ENCODE results near the gene KIF5C.

The KIF5C gene

DNA sequence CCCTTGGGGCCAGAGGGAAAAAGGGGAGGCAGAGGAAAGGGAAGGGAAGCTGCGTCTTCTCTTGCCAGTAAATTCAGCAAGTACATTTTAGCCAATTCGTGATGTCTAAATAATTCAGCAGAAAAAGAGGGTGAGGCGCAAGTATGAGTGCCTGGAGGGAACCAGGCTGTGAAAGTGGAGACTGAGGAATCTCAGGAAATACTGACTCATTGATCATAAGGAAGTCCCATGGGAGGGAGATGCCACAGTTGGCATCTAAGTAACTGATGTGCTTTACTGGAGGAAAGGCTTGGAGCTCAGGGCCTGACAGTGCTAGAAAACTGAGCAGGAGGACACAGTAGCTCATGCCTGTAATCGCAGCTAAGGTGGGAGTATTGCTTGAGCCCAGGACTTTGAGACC is 31.1 kb downstream of the KIF5C start:
- Histone ChIP-seq H3K27me3 (ENCODE audit: insufficient read depth, low read length) (no peaks in the 10 kb centered on the region), H3K9ac (ENCODE audit: low read depth, low read length) (no peak overlapping the region), H3K4me1 (ENCODE audit: insufficient read depth, low read length) (peaks cover 4% of the 10 kb centered on the region), H3K27ac (ENCODE audit: low read depth, low read length) (no peak overlapping the region), H3K36me3 (ENCODE audit: insufficient read depth, low read length) (no peaks in the 10 kb centered on the region), H3K9me3 (ENCODE audit: insufficient read depth, low read depth, low read length) (no peaks in the 10 kb centered on the region), H3K4me3 (ENCODE audit: low read length) (no peak overlapping the region)
- WGBS = 94% methylated on average over 4 of the region's 4 CpGs

DNA sequence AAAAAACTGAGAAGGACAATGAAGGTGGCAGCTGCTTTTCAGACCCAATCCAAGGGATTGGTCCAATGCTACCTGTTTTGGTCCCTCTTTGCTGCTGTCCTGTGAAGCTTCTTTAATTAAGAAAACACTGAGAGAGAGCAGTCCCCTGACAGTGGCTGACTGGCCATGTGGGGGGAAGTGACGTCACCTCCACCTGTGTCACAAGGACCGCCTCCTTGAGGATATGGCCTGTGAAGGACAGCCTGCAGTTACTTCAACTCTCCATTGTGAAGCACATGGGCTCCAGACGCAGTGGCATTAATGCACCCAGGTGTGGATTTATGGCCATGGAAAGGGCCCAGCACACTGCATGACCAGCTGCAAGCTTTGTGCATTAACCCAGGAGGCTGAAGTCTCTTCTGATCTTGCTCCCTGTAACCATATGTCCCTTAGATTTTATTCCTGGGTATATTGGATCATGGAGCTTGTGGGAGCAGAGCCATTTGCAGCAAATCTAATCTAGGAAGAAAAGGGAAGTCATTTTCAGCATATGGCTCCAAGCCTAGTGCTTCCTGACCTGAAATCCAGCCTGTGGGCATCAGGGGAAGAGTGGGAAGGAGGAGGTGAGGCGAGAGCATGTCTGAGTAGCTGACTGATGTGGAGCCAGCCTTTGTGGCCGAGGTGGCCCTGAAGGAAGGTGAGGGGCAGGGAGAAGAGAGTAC is 32.2 kb downstream of the KIF5C start:
- H3K27ac ChIP-seq (ENCODE audit: low read depth, low read length) = no peak overlapping the region
- no peaks in the 10 kb centered on the region for H3K27me3 ChIP-seq (ENCODE audit: insufficient read depth, low read length)
- H3K9ac ChIP-seq (ENCODE audit: low read depth, low read length) = no peak overlapping the region
- H3K4me3 ChIP-seq (ENCODE audit: low read length) = no peak overlapping the region
- no peaks in the 10 kb centered on the region for H3K9me3 ChIP-seq (ENCODE audit: insufficient read depth, low read depth, low read length)
- H3K4me1 ChIP-seq (ENCODE audit: insufficient read depth, low read length) = peaks cover 4% of the 10 kb centered on the region
- no peaks in the 10 kb centered on the region for H3K36me3 ChIP-seq (ENCODE audit: insufficient read depth, low read length)
- WGBS = 88% methylated on average over 5 of the region's 5 CpGs

DNA sequence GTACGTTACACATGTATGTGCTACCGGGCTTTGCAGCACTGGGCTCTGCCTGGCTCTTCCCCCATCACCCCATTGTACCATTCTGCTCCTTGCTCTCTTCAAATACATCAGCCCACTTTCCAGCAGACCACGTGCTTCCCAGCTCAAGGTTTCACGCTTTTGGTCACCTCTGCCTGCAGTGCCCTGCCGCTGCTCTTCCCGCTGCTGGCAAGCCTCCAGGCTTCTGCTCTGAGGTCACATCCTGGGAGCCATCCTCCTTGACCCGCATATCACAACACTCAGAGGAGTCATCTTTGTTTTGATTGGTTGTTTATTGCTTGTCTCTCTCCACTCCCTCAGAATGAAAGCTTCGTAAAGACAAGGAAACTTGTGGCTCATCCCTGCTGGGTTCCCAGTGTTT is 34.1 kb downstream of the KIF5C start:
- Histone ChIP-seq H3K36me3 (ENCODE audit: insufficient read depth, low read length) (no peaks in the 10 kb centered on the region), H3K4me3 (ENCODE audit: low read length) (no peak overlapping the region), H3K4me1 (ENCODE audit: insufficient read depth, low read length) (peaks cover 4% of the 10 kb centered on the region), H3K9ac (ENCODE audit: low read depth, low read length) (no peak overlapping the region), H3K27ac (ENCODE audit: low read depth, low read length) (no peak overlapping the region), H3K27me3 (ENCODE audit: insufficient read depth, low read length) (no peaks in the 10 kb centered on the region), H3K9me3 (ENCODE audit: insufficient read depth, low read depth, low read length) (no peaks in the 10 kb centered on the region)
- 84% methylated on average over 7 of the region's 8 CpGs for WGBS

DNA sequence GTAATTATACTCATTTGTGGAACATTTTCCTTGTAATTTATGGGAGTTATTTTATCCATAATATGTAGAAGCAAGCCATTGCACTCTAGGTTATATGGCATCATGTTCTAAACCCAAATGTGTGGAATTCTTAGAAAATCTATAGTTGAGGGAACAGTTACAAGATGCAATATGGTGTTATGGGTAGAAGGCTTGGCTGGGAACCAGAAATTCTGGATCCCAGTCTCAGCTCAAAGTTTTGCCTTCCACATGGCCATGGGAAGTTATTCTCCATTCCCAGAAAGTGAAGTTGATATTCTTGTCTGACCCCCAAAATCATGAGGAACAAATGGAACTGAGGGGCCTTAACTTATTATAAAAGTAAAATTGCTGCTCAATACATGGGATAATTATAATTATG is 38.0 kb downstream of the KIF5C start:
- no peak overlapping the region for H3K9ac ChIP-seq (ENCODE audit: low read depth, low read length)
- no peaks in the 10 kb centered on the region for H3K27me3 ChIP-seq (ENCODE audit: insufficient read depth, low read length)
- no peak overlapping the region for H3K27ac ChIP-seq (ENCODE audit: low read depth, low read length)

DNA sequence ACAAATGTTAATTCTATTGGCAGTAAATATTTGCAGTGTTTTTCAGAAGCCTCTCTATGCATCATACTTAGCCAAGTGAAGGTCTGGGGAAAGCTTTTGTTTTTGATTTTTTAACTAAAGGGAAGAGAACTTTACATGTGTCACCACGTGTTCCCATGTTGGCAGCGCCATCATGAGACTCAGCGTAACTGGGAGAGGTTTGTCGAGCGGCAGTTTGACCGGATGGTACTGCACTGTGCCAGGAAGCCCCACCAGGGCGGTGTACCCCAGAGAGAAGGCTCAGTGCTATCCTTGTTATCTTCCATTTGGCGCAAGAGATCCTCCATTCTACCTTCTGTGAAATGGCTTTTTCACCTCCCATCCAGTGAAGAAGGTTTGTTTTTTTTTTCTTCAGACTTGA is 38.5 kb downstream of the KIF5C start:
- Histone ChIP-seq H3K4me3 (ENCODE audit: low read length) (no peak overlapping the region), H3K27me3 (ENCODE audit: insufficient read depth, low read length) (no peaks in the 10 kb centered on the region), H3K36me3 (ENCODE audit: insufficient read depth, low read length) (no peaks in the 10 kb centered on the region), H3K9ac (ENCODE audit: low read depth, low read length) (no peak overlapping the region), H3K4me1 (ENCODE audit: insufficient read depth, low read length) (peaks cover 4% of the 10 kb centered on the region), H3K9me3 (ENCODE audit: insufficient read depth, low read depth, low read length) (peaks cover 7% of the 10 kb centered on the region), H3K27ac (ENCODE audit: low read depth, low read length) (no peak overlapping the region)
- 92% methylated on average over 8 of the region's 8 CpGs for WGBS

More for the DNA sequence above, 38.0 kb downstream of the KIF5C start:
- H3K4me3 ChIP-seq (ENCODE audit: low read length) = no peak overlapping the region
- H3K36me3 ChIP-seq (ENCODE audit: insufficient read depth, low read length) = no peaks in the 10 kb centered on the region
- peaks cover 4% of the 10 kb centered on the region for H3K4me1 ChIP-seq (ENCODE audit: insufficient read depth, low read length)
- peaks cover 3% of the 10 kb centered on the region for H3K9me3 ChIP-seq (ENCODE audit: insufficient read depth, low read depth, low read length)

DNA sequence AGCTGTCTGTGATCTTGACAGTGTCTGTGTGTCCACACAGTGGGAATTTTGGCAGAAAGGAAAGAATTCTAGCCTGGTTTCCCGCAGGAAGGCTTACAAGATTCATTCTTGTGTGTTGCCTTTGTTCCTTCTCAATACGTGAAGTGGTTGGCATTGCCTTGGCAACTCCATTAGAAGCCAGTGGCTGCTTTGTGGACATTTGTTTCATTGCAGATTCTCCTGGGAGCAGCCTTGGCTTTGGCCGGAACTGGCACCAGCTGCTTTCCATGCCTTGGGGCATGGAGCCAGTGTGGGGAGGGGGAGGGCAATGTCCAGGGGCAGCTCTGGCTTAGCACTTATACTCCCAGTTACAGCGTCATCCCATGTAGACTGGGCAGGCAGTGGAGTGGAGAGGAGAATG is 39.4 kb downstream of the KIF5C start:
- peaks cover 1% of the 10 kb centered on the region; the same call in 1 of the 2 replicates for H3K4me1 ChIP-seq (ENCODE audit: insufficient read depth, low read length)
- no peak overlapping the region for H3K27ac ChIP-seq (ENCODE audit: low read depth, low read length)
- no peak overlapping the region for H3K9ac ChIP-seq (ENCODE audit: low read depth, low read length)
- no peak overlapping the region for H3K4me3 ChIP-seq (ENCODE audit: low read length)
- H3K36me3 ChIP-seq (ENCODE audit: insufficient read depth, low read length) = no peaks in the 10 kb centered on the region
- no peaks in the 10 kb centered on the region for H3K27me3 ChIP-seq (ENCODE audit: insufficient read depth, low read length)
- peaks cover 7% of the 10 kb centered on the region for H3K9me3 ChIP-seq (ENCODE audit: insufficient read depth, low read depth, low read length)
- WGBS = 94% methylated on average over 4 of the region's 4 CpGs

DNA sequence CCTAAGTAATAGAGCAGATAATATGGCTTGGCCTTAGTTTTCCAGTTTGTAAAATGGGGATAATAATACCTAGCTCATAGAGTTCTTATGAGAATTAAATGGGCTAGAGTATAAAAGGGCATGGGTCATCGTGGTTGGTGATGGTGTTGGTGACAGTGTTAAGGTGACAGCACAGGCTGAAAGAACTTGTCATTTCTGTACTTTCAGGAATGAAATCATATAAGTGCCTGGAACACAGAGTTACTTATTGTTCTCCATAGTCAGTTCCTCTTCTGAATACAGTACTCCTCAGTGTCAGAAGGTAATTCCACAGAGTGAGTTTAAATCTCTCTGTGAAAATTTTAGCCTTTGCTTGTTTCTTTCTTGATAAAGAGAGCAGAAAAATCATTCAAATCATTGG is 42.4 kb downstream of the KIF5C start:
- WGBS = 94% methylated on average over 1 of the region's 1 CpG
- peaks cover 2% of the 10 kb centered on the region for H3K4me1 ChIP-seq (ENCODE audit: insufficient read depth, low read length)
- peaks cover 7% of the 10 kb centered on the region for H3K9me3 ChIP-seq (ENCODE audit: insufficient read depth, low read depth, low read length)
- no peak overlapping the region for H3K27ac ChIP-seq (ENCODE audit: low read depth, low read length)
- no peaks in the 10 kb centered on the region for H3K36me3 ChIP-seq (ENCODE audit: insufficient read depth, low read length)
- no peaks in the 10 kb centered on the region for H3K27me3 ChIP-seq (ENCODE audit: insufficient read depth, low read length)
- H3K4me3 ChIP-seq (ENCODE audit: low read length) = no peak overlapping the region
- H3K9ac ChIP-seq (ENCODE audit: low read depth, low read length) = no peak overlapping the region

DNA sequence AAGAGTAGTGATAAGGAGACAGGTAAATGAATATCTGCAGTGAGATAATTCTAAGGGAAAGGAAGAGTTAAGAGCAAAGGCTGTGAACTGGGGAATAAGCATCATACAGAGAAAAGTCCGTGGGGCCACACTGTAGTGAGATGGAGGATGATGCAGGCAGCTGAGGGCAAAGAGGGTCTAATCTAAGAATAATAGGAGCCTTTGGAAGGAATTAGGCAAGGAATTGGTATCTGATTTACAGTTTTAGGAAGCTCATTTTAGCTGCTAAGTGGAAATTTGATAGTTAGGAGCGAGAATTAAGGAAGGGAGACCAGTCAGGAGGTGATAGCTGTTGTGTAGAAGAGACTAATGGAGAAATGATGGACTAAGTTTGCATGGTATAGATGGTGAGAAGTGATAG is 43.5 kb downstream of the KIF5C start:
- 88% methylated on average over 2 of the region's 2 CpGs for WGBS
- Histone ChIP-seq H3K9me3 (ENCODE audit: insufficient read depth, low read depth, low read length) (peaks cover 7% of the 10 kb centered on the region), H3K27me3 (ENCODE audit: insufficient read depth, low read length) (no peaks in the 10 kb centered on the region), H3K36me3 (ENCODE audit: insufficient read depth, low read length) (peaks cover under 1% of the 10 kb centered on the region; the same call in 1 of the 2 replicates), H3K27ac (ENCODE audit: low read depth, low read length) (no peak overlapping the region), H3K9ac (ENCODE audit: low read depth, low read length) (no peak overlapping the region), H3K4me1 (ENCODE audit: insufficient read depth, low read length) (peaks cover 13% of the 10 kb centered on the region), H3K4me3 (ENCODE audit: low read length) (no peak overlapping the region)

DNA sequence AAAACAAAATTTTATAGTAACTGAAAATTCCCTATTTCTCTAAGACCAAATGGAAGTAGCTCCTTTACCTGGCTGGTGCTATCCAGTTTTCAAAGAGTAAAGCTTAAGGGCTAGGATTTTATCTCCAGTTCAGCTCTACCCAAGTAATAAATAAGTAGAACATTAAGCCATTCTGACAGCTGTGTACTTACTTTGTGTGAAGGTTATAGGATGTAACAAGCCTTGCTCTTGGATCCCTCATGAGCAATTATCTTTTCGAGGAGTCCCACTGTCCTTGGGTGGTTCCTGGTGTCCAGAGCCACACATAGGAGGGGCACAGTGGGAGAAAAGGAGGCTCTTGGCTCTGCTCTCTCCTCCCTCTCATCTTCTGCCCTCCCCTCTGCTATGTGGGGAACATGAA is 45.5 kb downstream of the KIF5C start:
- Histone ChIP-seq H3K27ac (ENCODE audit: low read depth, low read length) (no peak overlapping the region), H3K9me3 (ENCODE audit: insufficient read depth, low read depth, low read length) (peaks cover 7% of the 10 kb centered on the region), H3K9ac (ENCODE audit: low read depth, low read length) (no peak overlapping the region), H3K27me3 (ENCODE audit: insufficient read depth, low read length) (no peaks in the 10 kb centered on the region), H3K4me1 (ENCODE audit: insufficient read depth, low read length) (peaks cover 15% of the 10 kb centered on the region), H3K4me3 (ENCODE audit: low read length) (no peak overlapping the region), H3K36me3 (ENCODE audit: insufficient read depth, low read length) (peaks cover 15% of the 10 kb centered on the region)
- WGBS = 87% methylated on average over 1 of the region's 1 CpG

DNA sequence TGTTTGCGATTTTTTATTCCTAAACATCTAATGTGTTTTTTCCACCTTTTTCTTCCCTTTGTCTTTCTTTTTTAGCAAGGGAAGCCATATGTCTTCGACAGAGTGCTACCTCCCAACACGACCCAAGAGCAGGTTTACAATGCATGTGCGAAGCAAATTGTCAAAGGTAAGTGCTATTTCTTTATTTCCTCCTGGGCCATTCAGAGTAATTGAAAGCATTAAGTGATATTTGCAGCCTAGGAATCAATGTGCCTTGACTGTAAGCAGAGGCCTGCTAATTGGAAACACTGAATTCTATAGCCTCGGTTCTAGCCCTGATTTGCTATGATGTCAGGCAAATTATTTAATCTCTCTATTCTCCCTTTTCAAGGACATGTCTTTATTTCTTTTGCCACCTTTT is 47.0 kb downstream of the KIF5C start:
- Histone ChIP-seq H3K27me3 (ENCODE audit: insufficient read depth, low read length) (no peaks in the 10 kb centered on the region), H3K27ac (ENCODE audit: low read depth, low read length) (no peak overlapping the region), H3K4me1 (ENCODE audit: insufficient read depth, low read length) (peaks cover 19% of the 10 kb centered on the region), H3K4me3 (ENCODE audit: low read length) (no peak overlapping the region), H3K9me3 (ENCODE audit: insufficient read depth, low read depth, low read length) (peaks cover 7% of the 10 kb centered on the region), H3K36me3 (ENCODE audit: insufficient read depth, low read length) (peaks cover 15% of the 10 kb centered on the region), H3K9ac (ENCODE audit: low read depth, low read length) (no peak overlapping the region)
- WGBS = 96% methylated on average over 5 of the region's 5 CpGs

DNA sequence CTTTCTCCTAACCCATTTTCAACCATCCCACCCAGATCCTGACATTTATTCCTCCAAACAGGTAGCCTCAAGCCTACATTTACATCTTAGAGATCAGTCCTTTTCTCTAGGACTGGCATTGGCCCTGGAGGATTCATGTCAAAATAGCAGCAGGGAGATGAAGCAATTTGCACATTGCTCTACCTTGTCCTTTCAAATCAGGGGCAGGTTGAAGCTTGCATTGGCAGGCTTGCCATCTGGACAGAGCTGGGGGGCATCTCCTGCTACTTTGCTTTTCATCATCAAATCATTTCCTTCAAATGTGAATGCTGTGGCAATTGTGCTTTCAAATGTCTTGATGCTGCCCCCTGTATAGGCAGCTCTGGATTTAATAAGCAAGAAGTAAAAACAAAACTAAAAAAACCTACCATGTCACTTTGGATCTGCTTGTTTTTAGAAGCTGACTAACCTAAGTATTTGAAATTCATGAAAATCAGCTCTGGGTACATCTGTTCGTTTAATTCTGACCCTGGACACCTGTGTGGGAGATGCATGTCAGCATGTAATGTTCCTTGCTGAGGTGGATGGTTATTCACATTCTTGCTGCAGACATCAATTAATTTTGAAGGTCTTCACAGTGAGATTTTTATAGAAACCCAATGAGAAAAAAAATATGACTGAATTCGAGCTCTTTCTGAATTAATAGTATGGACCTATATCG is 47.9 kb downstream of the KIF5C start:
- H3K9me3 ChIP-seq (ENCODE audit: insufficient read depth, low read depth, low read length) = peaks cover 4% of the 10 kb centered on the region
- H3K36me3 ChIP-seq (ENCODE audit: insufficient read depth, low read length) = peaks cover 15% of the 10 kb centered on the region
- H3K9ac ChIP-seq (ENCODE audit: low read depth, low read length) = no peak overlapping the region
- peaks cover 28% of the 10 kb centered on the region for H3K4me1 ChIP-seq (ENCODE audit: insufficient read depth, low read length)
- H3K27ac ChIP-seq (ENCODE audit: low read depth, low read length) = no peak overlapping the region
- H3K4me3 ChIP-seq (ENCODE audit: low read length) = no peak overlapping the region
- WGBS = 96% methylated on average over 3 of the region's 3 CpGs
- H3K27me3 ChIP-seq (ENCODE audit: insufficient read depth, low read length) = no peaks in the 10 kb centered on the region

Measured in HUES64 (cell line).